SK-N-SH (cell line): Measurements from ENCODE around the gene S100A10. TPM values are rescaled to one million over a fixed set of nuclear protein-coding genes. Genes with fewer than 3 reads are reported as not detected.

Experiments
- CTCF ChIA-PET: fragments of 300-600, 350-600 bp; formaldehyde crosslinking; extraction: SDS; loops from one replicate; lab custom pipeline; 2021; lab: Yijun Ruan, JAX
- POLR2A ChIA-PET: fragments of 350-600 bp; sonication (Branson Sonifier 250); formaldehyde crosslinking; extraction: SDS; loops from one replicate; lab custom pipeline; 2020; ENCODE audit warnings: antibody characterized with exemption, inconsistent platforms; lab: Yijun Ruan, JAX
- DNase-seq: peaks from one replicate; pipeline ENCODE4 v3.0.0; 2012
- H2AFZ ChIP-seq: fragments of 200-600 bp; sonication (generic); 2 replicates; pipeline ENCODE4 v1.8.1; 2016; ENCODE audit warnings: antibody characterized with exemption, mild to moderate bottlenecking, low read depth
- H3F3A ChIP-seq: fragments of 200-600 bp; sonication (generic); replicated peaks from 2 replicates; pipeline ENCODE3; 2016; ENCODE audit warnings: antibody characterized with exemption, mild to moderate bottlenecking; ENCODE audit not compliant: insufficient read depth
- H3K27ac ChIP-seq, 2 experiments: fragments of 200-500 bp in 1 of 2; fragments of 200-600 bp in 1 of 2; sonication (Bioruptor generic) in 1 of 2; sonication (generic), shearing (Covaris generic) in 1 of 2; 2 replicates each; pipeline versions ENCODE4 v1.5.1 to v1.6.1; 2014 to 2016; ENCODE audit warnings: low read depth in 2 of 2, inconsistent platforms in 1 of 2, low read length in 1 of 2, mild to moderate bottlenecking in 1 of 2, mixed read lengths in 1 of 2
- H3K27me3 ChIP-seq: fragments of 200-600 bp; sonication (generic), shearing (Covaris generic); 2 replicates; pipeline ENCODE4 v1.6.1; 2016; ENCODE audit warnings: mixed run types; ENCODE audit not compliant: insufficient read depth
- H3K36me3 ChIP-seq, 2 experiments: fragments of 200-500 bp in 1 of 2; fragments of 200-600 bp in 1 of 2; sonication (Bioruptor generic) in 1 of 2; sonication (generic) in 1 of 2; replicated peaks in 1 of 2; 2 replicates each; pipeline versions ENCODE3 to v1.5.1; 2014 to 2016; ENCODE audit warnings: low read length in 1 of 2, mild to moderate bottlenecking in 1 of 2; ENCODE audit not compliant: insufficient read depth in 2 of 2, control insufficient read depth in 1 of 2
- H3K4me1 ChIP-seq, 2 experiments: fragments of 200-500 bp in 1 of 2; fragments of 200-600 bp in 1 of 2; sonication (Bioruptor generic) in 1 of 2; sonication (generic), shearing (Covaris generic) in 1 of 2; 2 replicates each; pipeline versions ENCODE4 v1.5.1 to v1.6.1; 2014 to 2016; ENCODE audit warnings: low read depth in 1 of 2, low read length in 1 of 2, mixed run types in 1 of 2; ENCODE audit not compliant: insufficient read depth in 2 of 2, control insufficient read depth in 1 of 2
- H3K4me2 ChIP-seq: fragments of 200-600 bp; sonication (generic), shearing (Covaris generic); 2 replicates; pipeline ENCODE4 v1.6.1; 2017; ENCODE audit warnings: mixed run types
- H3K4me3 ChIP-seq, 2 experiments: fragments of 200-500 bp in 1 of 2; fragments of 200-600 bp in 1 of 2; sonication (Bioruptor generic) in 1 of 2; sonication (generic), shearing (Covaris generic) in 1 of 2; 2 replicates each; pipeline versions ENCODE4 v1.5.1 to v1.8.1; 2014 to 2016; ENCODE audit warnings: low read depth in 2 of 2, inconsistent platforms in 1 of 2, low read length in 1 of 2, mild to moderate bottlenecking in 1 of 2, mixed read lengths in 1 of 2, moderate library complexity in 1 of 2
- H3K79me2 ChIP-seq: fragments of 200-600 bp; sonication (generic); 2 replicates; pipeline ENCODE4 v1.8.1; 2017; ENCODE audit warnings: mild to moderate bottlenecking; ENCODE audit not compliant: insufficient read depth
- H3K9ac ChIP-seq: fragments of 200-600 bp; sonication (generic); 2 replicates; pipeline ENCODE4 v1.6.1; 2017; ENCODE audit warnings: mixed run types
- H3K9me2 ChIP-seq: fragments of 200-600 bp; sonication (generic); 2 replicates; pipeline ENCODE4 v1.6.1; 2017; ENCODE audit warnings: mixed run types
- H3K9me3 ChIP-seq: fragments of 200-600 bp; sonication (generic); 2 replicates; pipeline ENCODE4 v1.6.1; 2017; ENCODE audit warnings: mixed run types, mild to moderate bottlenecking, moderate library complexity
- H4K20me1 ChIP-seq: fragments of 200-600 bp; sonication (generic); 2 replicates; pipeline ENCODE4 v1.6.1; 2017; ENCODE audit warnings: mild to moderate bottlenecking, mixed run types; ENCODE audit not compliant: insufficient read depth
- EP300 ChIP-seq, 2 experiments: IDR thresholded peaks; 2 replicates each; pipeline versions ENCODE4 v1.4.0 to v1.6.1; 2012; ENCODE audit warnings: borderline replicate concordance in 1 of 2, low read depth in 1 of 2, low read length in 1 of 2
- EZH2phosphoT487 ChIP-seq: fragments of 200-600 bp; sonication (generic); IDR thresholded peaks from 2 replicates; pipeline ENCODE4 v1.6.1; 2017; ENCODE audit warnings: low read depth, mixed run types, mild to moderate bottlenecking, antibody characterized with exemption, moderate library complexity, borderline replicate concordance
- FOSL2 ChIP-seq: IDR thresholded peaks from 2 replicates; pipeline ENCODE4 v1.4.0; 2012; ENCODE audit warnings: low read depth, mild to moderate bottlenecking, moderate library complexity, borderline replicate concordance
- FOXM1 ChIP-seq: IDR thresholded peaks from 2 replicates; pipeline ENCODE4 v1.4.0; 2012; ENCODE audit warnings: low read depth, mild to moderate bottlenecking
- GATA2 ChIP-seq: sonication (generic); formaldehyde crosslinking; IDR thresholded peaks from 2 replicates; pipeline ENCODE4 v1.5.0; 2020; ENCODE audit warnings: mild to moderate bottlenecking, missing genetic modification reagents
- JUND ChIP-seq: IDR thresholded peaks from 2 replicates; pipeline ENCODE4 v1.4.0; 2012
- MEF2A ChIP-seq: IDR thresholded peaks from 2 replicates; pipeline ENCODE4 v1.4.0; 2012; ENCODE audit warnings: low read depth, borderline replicate concordance
- MXI1 ChIP-seq: IDR thresholded peaks from 2 replicates; pipeline ENCODE4 v1.6.1; 2012; ENCODE audit warnings: mild to moderate bottlenecking, low read depth, low read length, improper control_type of control experiment
- NFIC ChIP-seq: IDR thresholded peaks from 2 replicates; pipeline ENCODE4 v1.4.0; 2012; ENCODE audit warnings: borderline replicate concordance
- NRF1 ChIP-seq: IDR thresholded peaks from 2 replicates; pipeline ENCODE4 v1.6.1; 2012; ENCODE audit warnings: low read depth, mild to moderate bottlenecking, low read length
- PBX3 ChIP-seq: IDR thresholded peaks from 2 replicates; pipeline ENCODE4; 2012
- POLR2AphosphoS5 ChIP-seq: IDR thresholded peaks from 2 replicates; pipeline ENCODE4 v1.6.1; 2012; ENCODE audit warnings: low read depth, low read length
- REST ChIP-seq: IDR thresholded peaks from 2 replicates; pipeline ENCODE4 v1.6.1; 2012; ENCODE audit warnings: mild to moderate bottlenecking, low read depth, low read length, moderate library complexity
- RFX5 ChIP-seq: IDR thresholded peaks from 2 replicates; pipeline ENCODE4 v1.6.1; 2012; ENCODE audit warnings: mild to moderate bottlenecking, improper control_type of control experiment, low read length
- RXRA ChIP-seq: IDR thresholded peaks from 2 replicates; pipeline ENCODE4 v1.4.0; 2012; ENCODE audit warnings: low read depth, mild to moderate bottlenecking, borderline replicate concordance
- SMC3 ChIP-seq: IDR thresholded peaks from 2 replicates; pipeline ENCODE4 v1.6.1; 2012; ENCODE audit warnings: low read depth, low read length, improper control_type of control experiment
- TCF12 ChIP-seq: IDR thresholded peaks from 2 replicates; pipeline ENCODE4 v1.4.0; 2012
- TEAD4 ChIP-seq: IDR thresholded peaks from 2 replicates; pipeline ENCODE4 v1.4.0; 2012; ENCODE audit warnings: mild to moderate bottlenecking, borderline replicate concordance; ENCODE audit not compliant: insufficient read depth
- WGBS: methylation state at CpG from one replicate; pipeline ENCODE4 v1.1.6; 2017; ENCODE audit warnings: low lambda C conversion rate; 5-methylcytosine and 5-hydroxymethylcytosine counted together
- polyA plus RNA-seq, 3 experiments: library from polyadenylated mRNA; depleted of rRNA; stranded (reverse); fragments of >200 nt; gene quantifications; 2 replicates each; pipeline ENCODE4 v1.2.3, GENCODE V29; 2012
- TF ChIP-seq, protein P1 (sequence below): fragments of 200-600 bp; sonication (generic); IDR thresholded peaks from 2 replicates; pipeline ENCODE4 v1.6.1; 2017; ENCODE audit warnings: antibody characterized with exemption, mild to moderate bottlenecking, moderate library complexity

S100A10 gene
- polyA plus RNA-seq, 1 of the 3 experiments (the other 2 are of a cell fraction): 161 TPM

DNA sequence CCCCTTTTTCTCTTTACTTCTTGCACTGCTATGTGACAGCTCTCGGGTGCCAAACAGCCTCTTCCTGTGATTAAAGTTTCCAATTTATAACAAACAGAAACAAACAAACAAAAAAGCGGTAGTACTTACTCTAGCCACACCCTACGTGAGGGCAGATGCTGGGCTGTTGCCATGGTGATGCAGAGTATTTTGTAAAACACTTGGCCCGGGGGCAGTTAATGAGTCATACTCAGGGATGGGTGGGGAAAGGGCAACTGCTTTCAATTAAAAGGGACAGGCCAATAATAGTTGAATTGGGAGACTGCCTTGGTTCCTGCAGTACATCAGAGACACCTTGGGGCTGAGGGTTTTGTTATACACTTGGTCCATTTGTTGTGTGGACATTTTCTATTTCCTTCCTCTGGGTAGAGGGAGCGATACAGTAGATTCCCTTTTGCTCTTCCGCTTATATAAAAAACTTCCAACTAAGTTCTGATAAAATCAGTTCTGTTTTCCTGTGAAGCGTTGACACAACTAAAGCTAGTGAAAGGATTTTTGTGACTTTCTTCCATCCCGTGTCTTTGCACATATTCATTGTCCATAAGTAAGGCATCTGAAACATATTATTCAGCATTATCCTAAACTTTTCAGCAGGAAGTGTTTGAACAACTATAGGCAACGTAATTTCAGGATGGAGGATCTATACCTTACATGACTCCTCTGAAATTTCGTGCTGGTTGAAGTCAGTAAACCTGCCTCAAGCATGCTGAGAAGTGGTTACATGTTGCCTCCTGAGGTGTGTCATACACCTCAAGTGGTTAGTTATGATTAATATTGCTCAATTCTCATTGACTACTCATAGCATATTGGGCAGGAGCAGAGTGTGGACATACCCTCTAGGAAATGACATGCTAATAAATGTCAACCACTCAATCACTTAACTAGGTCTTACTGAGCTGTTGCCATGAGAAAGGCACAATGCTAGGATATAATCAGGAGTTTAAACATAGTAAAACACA, 47.6 kb downstream of the S100A10 start:
- H3F3A ChIP-seq: no peaks in the 10 kb centered on the region
- no peaks in the 10 kb centered on the region for H3K36me3 ChIP-seq
- H3K9me3 ChIP-seq: no peaks in the 10 kb centered on the region
- ChIA-PET CTCF (interaction anchor here (2.1 to 3.2 kb wide), 2 partner anchors 11 to 56 kb away, joined by 8 to 23 read pairs; no protein-coding TSS in a partner anchor), POLR2A (no interaction called here)
- H3K27me3 ChIP-seq: peaks cover 1% of the 10 kb centered on the region; the same call in 1 of the 2 replicates
- H3K4me1 ChIP-seq: peaks cover 0 to 6% of the 10 kb centered on the region in 2 experiments; a peak in 2 of 4 replicates
- H3K79me2 ChIP-seq: no peaks in the 10 kb centered on the region
- H3K9ac ChIP-seq: peak overlapping the region; percentile 17; the same call in 1 of the 2 replicates
- H3K4me2 ChIP-seq: 0 out of 2 replicates have a peak overlapping the region, but pooled peaks have one; percentile 8
- H3K4me3 ChIP-seq: no peak overlapping the region
- no peak overlapping the region for H2AFZ ChIP-seq
- 20% methylated on average over 10 of the region's 10 CpGs for WGBS
- TF ChIP-seq TEAD4 (no peak), SMC3 (no peak), RFX5 (no peak), FOSL2 (peak; percentile 81; the same call in 1 of the 2 replicates), PBX3 (peak; percentile 53), EP300 (IDR thresholded peaks at IDR 0.05; ENCODE audit: borderline replicate concordance in 1 of 2, low read depth in 1 of 2, low read length in 1 of 2) (peak in 1 of 2 experiments; percentile 43; a peak in 1 of 4 replicates), POLR2AphosphoS5 (peak; percentile 39; the same call in 1 of the 2 replicates), NFIC (peak; percentile 58; the same call in 1 of the 2 replicates), REST (0 out of 2 replicates have a peak, but pooled peaks have one; percentile 14), MXI1 (no peak), MEF2A (no peak), GATA2 (CRISPR knock-in tag) (no peak), EZH2phosphoT487 (no peak), JUND (peak; percentile 73), NRF1 (no peak), RXRA (no peak), FOXM1 (no peak), TCF12 (peak; percentile 88)
- TF ChIP-seq, protein P1, sequence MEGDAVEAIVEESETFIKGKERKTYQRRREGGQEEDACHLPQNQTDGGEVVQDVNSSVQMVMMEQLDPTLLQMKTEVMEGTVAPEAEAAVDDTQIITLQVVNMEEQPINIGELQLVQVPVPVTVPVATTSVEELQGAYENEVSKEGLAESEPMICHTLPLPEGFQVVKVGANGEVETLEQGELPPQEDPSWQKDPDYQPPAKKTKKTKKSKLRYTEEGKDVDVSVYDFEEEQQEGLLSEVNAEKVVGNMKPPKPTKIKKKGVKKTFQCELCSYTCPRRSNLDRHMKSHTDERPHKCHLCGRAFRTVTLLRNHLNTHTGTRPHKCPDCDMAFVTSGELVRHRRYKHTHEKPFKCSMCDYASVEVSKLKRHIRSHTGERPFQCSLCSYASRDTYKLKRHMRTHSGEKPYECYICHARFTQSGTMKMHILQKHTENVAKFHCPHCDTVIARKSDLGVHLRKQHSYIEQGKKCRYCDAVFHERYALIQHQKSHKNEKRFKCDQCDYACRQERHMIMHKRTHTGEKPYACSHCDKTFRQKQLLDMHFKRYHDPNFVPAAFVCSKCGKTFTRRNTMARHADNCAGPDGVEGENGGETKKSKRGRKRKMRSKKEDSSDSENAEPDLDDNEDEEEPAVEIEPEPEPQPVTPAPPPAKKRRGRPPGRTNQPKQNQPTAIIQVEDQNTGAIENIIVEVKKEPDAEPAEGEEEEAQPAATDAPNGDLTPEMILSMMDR: no peak
- peak; percentile 40 for DNase-seq
- H3K27ac ChIP-seq: peak overlapping the region in 1 of 2 experiments; percentile 63; a peak in 2 of 4 replicates
- H4K20me1 ChIP-seq: no peaks in the 10 kb centered on the region
- no peaks in the 10 kb centered on the region for H3K9me2 ChIP-seq
